Mucosa of stomach (tissue), 1 donor: ENCODE measurements around the gene TSPAN14.

Experiments used
- H3K27me3 ChIP-seq: one replicate; pipeline ENCODE4 v1.7.0; 2013; ENCODE audit warnings: mild to moderate bottlenecking, low read length; ENCODE audit not compliant: control insufficient read depth, insufficient read depth
- H3K36me3 ChIP-seq: one replicate; pipeline ENCODE4 v1.7.0; 2013; ENCODE audit warnings: low read length; ENCODE audit not compliant: control insufficient read depth, insufficient read depth
- H3K4me1 ChIP-seq: one replicate; pipeline ENCODE4 v1.7.0; 2013; ENCODE audit warnings: mild to moderate bottlenecking, low read length; ENCODE audit not compliant: control insufficient read depth, insufficient read depth
- H3K4me3 ChIP-seq: one replicate; pipeline ENCODE4 v1.7.0; 2013; ENCODE audit warnings: low read length
- H3K9ac ChIP-seq: one replicate; pipeline ENCODE4 v1.7.0; 2013; ENCODE audit warnings: mild to moderate bottlenecking, low read length, moderate library complexity
- H3K9me3 ChIP-seq: one replicate; pipeline ENCODE4 v1.7.0; 2013; ENCODE audit warnings: mild to moderate bottlenecking, low read length, moderate library complexity; ENCODE audit not compliant: control insufficient read depth
- donor health status: Pancreatic carcinoma.

Gene TSPAN14

DNA sequence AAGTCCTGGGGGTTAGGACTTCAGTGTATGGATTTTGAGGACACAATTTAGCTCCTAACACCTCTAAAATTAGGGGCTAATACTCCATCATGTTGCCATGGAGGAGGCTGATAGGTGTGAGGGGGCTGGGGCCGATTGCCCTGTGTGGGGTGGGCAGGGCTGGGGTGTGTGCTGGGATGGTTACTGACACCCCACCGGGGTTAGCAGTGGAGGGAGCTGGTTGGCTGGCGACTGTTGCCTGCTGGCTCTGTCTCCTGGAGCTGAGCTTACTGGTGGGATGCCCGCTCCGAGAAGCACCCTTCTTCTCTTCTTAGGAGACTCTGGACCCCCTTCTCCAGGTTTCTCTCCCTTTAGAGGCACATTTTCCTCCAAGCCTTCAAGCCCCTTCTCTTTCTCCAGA is 61.4 kb downstream of the TSPAN14 start:
- no peak overlapping the region for H3K4me3 ChIP-seq
- no peaks in the 10 kb centered on the region for H3K27me3 ChIP-seq
- H3K4me1 ChIP-seq = no peaks in the 10 kb centered on the region
- no peaks in the 10 kb centered on the region for H3K9me3 ChIP-seq
- no peak overlapping the region for H3K9ac ChIP-seq
- H3K36me3 ChIP-seq = peaks cover 17% of the 10 kb centered on the region

DNA sequence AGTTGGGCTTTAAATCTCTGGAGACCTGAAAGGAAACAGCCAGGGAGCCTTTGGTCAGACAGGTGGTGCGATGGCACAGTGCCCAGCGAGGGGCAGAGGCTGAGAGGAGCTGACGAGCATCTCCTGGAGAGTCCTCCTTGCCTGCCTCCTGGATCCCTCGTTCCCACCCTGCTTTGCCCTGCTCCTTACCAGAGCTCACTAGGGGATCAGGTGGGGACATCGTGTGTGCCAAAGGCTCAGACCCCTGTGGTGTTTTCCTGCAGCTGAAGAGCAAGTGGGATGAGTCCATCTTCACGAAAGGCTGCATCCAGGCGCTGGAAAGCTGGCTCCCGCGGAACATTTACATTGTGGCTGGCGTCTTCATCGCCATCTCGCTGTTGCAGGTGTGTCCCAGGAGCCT is 61.8 kb downstream of the TSPAN14 start:
- H3K27me3 ChIP-seq = no peaks in the 10 kb centered on the region
- no peak overlapping the region for H3K9ac ChIP-seq
- peaks cover 17% of the 10 kb centered on the region for H3K36me3 ChIP-seq
- H3K4me3 ChIP-seq = no peak overlapping the region
- no peaks in the 10 kb centered on the region for H3K4me1 ChIP-seq
- no peaks in the 10 kb centered on the region for H3K9me3 ChIP-seq

- Histone ChIP-seq H3K36me3 (peaks cover 17% of the 10 kb centered on the region), H3K4me1 (no peaks in the 10 kb centered on the region), H3K4me3 (no peak overlapping the region), H3K9me3 (no peaks in the 10 kb centered on the region), H3K27me3 (no peaks in the 10 kb centered on the region), H3K9ac (no peak overlapping the region)
Measured at GRCh38 chr10:80516506-80517075, 62.5 kb downstream of the TSPAN14 start.

GRCh38 chr10:80517416-80518142 is 63.5 kb downstream of the TSPAN14 start:
- Histone ChIP-seq H3K4me1 (no peaks in the 10 kb centered on the region), H3K27me3 (no peaks in the 10 kb centered on the region), H3K9ac (no peak overlapping the region), H3K4me3 (no peak overlapping the region), H3K36me3 (peaks cover 11% of the 10 kb centered on the region), H3K9me3 (no peaks in the 10 kb centered on the region)

- Histone ChIP-seq H3K36me3 (peaks cover 11% of the 10 kb centered on the region), H3K9ac (no peak overlapping the region), H3K4me3 (no peak overlapping the region)
Measured at GRCh38 chr10:80518143-80518806, 64.2 kb downstream of the TSPAN14 start.

GRCh38 chr10:80518807-80519360 is 64.8 kb downstream of the TSPAN14 start:
- no peaks in the 10 kb centered on the region for H3K27me3 ChIP-seq
- no peak overlapping the region for H3K9ac ChIP-seq
- no peaks in the 10 kb centered on the region for H3K4me1 ChIP-seq
- no peak overlapping the region for H3K4me3 ChIP-seq
- H3K36me3 ChIP-seq = peaks cover 6% of the 10 kb centered on the region
- no peaks in the 10 kb centered on the region for H3K9me3 ChIP-seq

More at GRCh38 chr10:80518143-80518806, 64.2 kb downstream of the TSPAN14 start:
- no peaks in the 10 kb centered on the region for H3K9me3 ChIP-seq
- H3K4me1 ChIP-seq = no peaks in the 10 kb centered on the region
- no peaks in the 10 kb centered on the region for H3K27me3 ChIP-seq

GRCh38 chr10:80519936-80520650 is 66.0 kb downstream of the TSPAN14 start:
- no peak overlapping the region for H3K4me3 ChIP-seq
- peaks cover 6% of the 10 kb centered on the region for H3K36me3 ChIP-seq
- no peaks in the 10 kb centered on the region for H3K27me3 ChIP-seq
- no peaks in the 10 kb centered on the region for H3K4me1 ChIP-seq
- no peaks in the 10 kb centered on the region for H3K9me3 ChIP-seq
- no peak overlapping the region for H3K9ac ChIP-seq

- H3K27me3 ChIP-seq = no peaks in the 10 kb centered on the region
- H3K9ac ChIP-seq = no peak overlapping the region
- H3K9me3 ChIP-seq = no peaks in the 10 kb centered on the region
- no peaks in the 10 kb centered on the region for H3K4me1 ChIP-seq
- no peak overlapping the region for H3K4me3 ChIP-seq
- peaks cover 6% of the 10 kb centered on the region for H3K36me3 ChIP-seq
Measured at GRCh38 chr10:80520661-80521470, 66.8 kb downstream of the TSPAN14 start.

DNA sequence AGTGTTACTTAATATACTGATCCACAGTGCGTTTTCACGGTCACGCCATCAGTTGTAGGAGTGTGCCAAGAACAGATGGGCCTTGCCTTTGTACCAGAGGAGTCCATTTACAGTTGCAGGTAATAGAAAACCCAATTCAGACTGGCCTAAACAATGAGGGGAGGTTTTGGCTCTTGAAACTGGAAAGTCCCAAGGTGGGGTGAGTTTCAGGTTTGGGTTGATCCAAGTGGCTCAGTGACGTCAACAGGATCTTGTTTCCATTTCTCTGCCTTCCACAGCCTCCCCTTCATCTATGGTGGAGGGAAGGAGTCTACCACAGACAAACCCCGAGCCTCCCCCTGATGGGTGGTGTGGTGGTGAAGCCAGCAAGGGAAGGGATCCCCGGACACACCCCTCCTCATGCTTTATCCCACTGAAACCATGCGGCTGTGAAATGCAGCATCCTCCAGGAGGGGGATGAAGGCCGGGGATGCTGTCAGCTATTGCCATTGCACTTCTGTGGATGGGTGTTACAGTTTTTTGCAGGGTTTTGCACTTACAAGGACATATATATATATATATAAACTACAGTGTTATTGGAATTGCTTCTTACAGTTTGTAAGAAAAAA is 68.8 kb downstream of the TSPAN14 start:
- no peaks in the 10 kb centered on the region for H3K9me3 ChIP-seq
- H3K9ac ChIP-seq = no peak overlapping the region
- H3K4me1 ChIP-seq = no peaks in the 10 kb centered on the region
- H3K27me3 ChIP-seq = no peaks in the 10 kb centered on the region
- H3K4me3 ChIP-seq = no peak overlapping the region
- H3K36me3 ChIP-seq = no peaks in the 10 kb centered on the region

DNA sequence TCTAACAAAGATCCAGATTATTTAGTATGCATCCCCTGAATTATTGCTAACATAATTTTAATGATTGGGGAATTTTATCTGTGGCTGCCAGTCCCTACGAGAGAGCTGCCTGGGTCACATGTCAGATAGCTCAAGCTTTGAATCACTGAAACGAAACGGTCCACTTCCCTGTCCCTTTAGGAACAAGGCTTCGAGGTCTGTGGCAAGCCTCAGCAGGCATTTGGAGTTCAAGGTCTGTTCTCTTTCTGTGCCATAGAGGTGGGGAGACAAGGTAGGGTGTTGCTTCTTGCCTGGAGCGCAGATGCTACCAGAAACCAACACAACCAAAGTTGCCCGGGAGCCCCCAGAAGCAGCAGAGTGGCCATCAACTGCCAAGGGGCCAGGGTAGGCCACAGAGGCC is 69.7 kb downstream of the TSPAN14 start:
- no peak overlapping the region for H3K4me3 ChIP-seq
- H3K27me3 ChIP-seq = no peaks in the 10 kb centered on the region
- H3K36me3 ChIP-seq = no peaks in the 10 kb centered on the region
- H3K9ac ChIP-seq = no peak overlapping the region
- no peaks in the 10 kb centered on the region for H3K9me3 ChIP-seq
- H3K4me1 ChIP-seq = no peaks in the 10 kb centered on the region
